ENCODE data around the gene CNTNAP2. TPM values are rescaled to one million over a fixed set of nuclear protein-coding genes. Genes with fewer than 3 reads are reported as not detected.

The CNTNAP2 gene
- total and polyA plus RNA-seq, 11 donors, result 0.01 to 2.6 (median 0.31) TPM; not detected in 3

DNA sequence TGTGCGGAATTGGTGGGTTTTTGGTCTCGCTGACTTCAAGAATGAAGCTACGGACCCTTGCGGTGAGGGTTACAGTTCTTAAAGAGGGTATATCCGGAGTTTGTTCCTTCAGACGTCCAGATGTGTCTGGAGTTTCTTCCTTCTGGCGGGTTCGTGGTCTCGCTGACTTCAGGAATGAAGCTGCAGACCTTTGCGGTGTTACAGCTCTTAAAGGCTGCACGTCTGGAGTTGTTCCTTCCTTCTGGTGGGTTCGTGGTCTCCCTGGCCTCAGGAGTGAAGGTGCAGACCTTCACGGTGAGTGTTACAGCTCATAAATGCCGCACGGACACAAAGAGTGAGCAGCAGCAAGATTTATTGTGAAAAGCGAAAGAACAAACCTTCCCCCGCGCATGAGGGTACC, 670.7 kb downstream of the CNTNAP2 start:
- ATAC-seq (no peak), DNase-seq (no peak)
- H3K4me1 ChIP-seq, result no peaks in the 10 kb centered on the region
- WGBS, 4 donors, result 91 to 93% (median 92%) methylated on average over 18 of the region's 18 CpGs
- TF ChIP-seq, protein P1, sequence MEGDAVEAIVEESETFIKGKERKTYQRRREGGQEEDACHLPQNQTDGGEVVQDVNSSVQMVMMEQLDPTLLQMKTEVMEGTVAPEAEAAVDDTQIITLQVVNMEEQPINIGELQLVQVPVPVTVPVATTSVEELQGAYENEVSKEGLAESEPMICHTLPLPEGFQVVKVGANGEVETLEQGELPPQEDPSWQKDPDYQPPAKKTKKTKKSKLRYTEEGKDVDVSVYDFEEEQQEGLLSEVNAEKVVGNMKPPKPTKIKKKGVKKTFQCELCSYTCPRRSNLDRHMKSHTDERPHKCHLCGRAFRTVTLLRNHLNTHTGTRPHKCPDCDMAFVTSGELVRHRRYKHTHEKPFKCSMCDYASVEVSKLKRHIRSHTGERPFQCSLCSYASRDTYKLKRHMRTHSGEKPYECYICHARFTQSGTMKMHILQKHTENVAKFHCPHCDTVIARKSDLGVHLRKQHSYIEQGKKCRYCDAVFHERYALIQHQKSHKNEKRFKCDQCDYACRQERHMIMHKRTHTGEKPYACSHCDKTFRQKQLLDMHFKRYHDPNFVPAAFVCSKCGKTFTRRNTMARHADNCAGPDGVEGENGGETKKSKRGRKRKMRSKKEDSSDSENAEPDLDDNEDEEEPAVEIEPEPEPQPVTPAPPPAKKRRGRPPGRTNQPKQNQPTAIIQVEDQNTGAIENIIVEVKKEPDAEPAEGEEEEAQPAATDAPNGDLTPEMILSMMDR (IDR thresholded peaks at IDR 0.05), result no peak
- TF ChIP-seq POLR2A (IDR thresholded peaks at IDR 0.05), result no peak
- no peaks in the 10 kb centered on the region for H3K27me3 ChIP-seq
- no peak overlapping the region for H3K27ac ChIP-seq
- no peaks in the 10 kb centered on the region for H3K9me3 ChIP-seq
- no peak overlapping the region for H3K4me3 ChIP-seq
- intact Hi-C loops (cut with DNase I), result no loop called here
- no peaks in the 10 kb centered on the region for H3K36me3 ChIP-seq

- Histone ChIP-seq H3K36me3 (no peaks in the 10 kb centered on the region), H3K4me1 (no peaks in the 10 kb centered on the region), H3K9me3 (no peaks in the 10 kb centered on the region), H3K27me3 (no peaks in the 10 kb centered on the region), H3K27ac (no peak overlapping the region), H3K4me3 (no peak overlapping the region)
- WGBS, 4 donors, result 74 to 91% (median 88%) methylated on average over 8 to 15 of the region's 15 CpGs
- no peak for ATAC-seq
- DNase-seq, result no peak
- intact Hi-C loops (cut with DNase I), result no loop called here
- TF ChIP-seq, protein P1 (IDR thresholded peaks at IDR 0.05), result no peak
- TF ChIP-seq POLR2A (IDR thresholded peaks at IDR 0.05), result no peak
These were observed 671.4 kb downstream of the CNTNAP2 start for GRCh38 chr7:146788008-146788407.

GRCh38 chr7:146791344-146792285, 675.0 kb downstream of the CNTNAP2 start:
- 40 to 49% (median 41%) methylated on average over 7 of the region's 7 CpGs for WGBS, 4 donors
- no peak for DNase-seq
- Histone ChIP-seq H3K4me3 (no peak overlapping the region), H3K4me1 (no peaks in the 10 kb centered on the region), H3K27ac (no peak overlapping the region), H3K36me3 (no peaks in the 10 kb centered on the region), H3K9me3 (peaks cover 0 to 18% (median 4%) of the 10 kb centered on the region in 12 donors), H3K27me3 (no peaks in the 10 kb centered on the region)
- TF ChIP-seq, protein P1 (IDR thresholded peaks at IDR 0.05), result no peak
- no peak for TF ChIP-seq POLR2A (IDR thresholded peaks at IDR 0.05)
- ATAC-seq, result no peak
- intact Hi-C loops (cut with DNase I), result no loop called here

DNA sequence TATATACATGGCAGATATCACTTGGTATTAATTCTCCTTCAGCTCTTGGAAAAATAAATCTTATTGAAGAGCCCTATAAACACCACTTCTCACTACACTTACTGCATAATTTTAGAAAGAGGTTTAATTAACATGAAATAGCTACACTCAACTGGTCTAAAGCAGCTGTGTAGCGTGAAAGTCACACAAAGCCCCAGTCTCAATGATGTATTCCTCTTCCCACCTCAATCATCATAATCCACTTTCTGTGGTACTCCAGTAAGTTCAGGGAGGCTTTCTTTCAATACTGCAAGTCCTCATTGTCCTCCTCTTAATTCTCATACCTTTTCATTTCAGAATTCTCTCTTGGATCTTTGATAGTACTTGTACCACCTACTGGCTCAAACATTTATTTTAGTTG, 688.0 kb downstream of the CNTNAP2 start:
- Histone ChIP-seq H3K4me1 (no peaks in the 10 kb centered on the region), H3K27ac (no peak overlapping the region), H3K36me3 (no peaks in the 10 kb centered on the region), H3K27me3 (no peaks in the 10 kb centered on the region), H3K4me3 (no peak overlapping the region), H3K9me3 (peaks cover 0 to 20% (median 0%) of the 10 kb centered on the region in 12 donors)
- ATAC-seq (no peak), DNase-seq (no peak)
- 81 to 87% (median 83%) methylated on average over 1 of the region's 1 CpG for WGBS, 4 donors
- intact Hi-C loops (cut with DNase I), result no loop called here
- TF ChIP-seq, protein P1 (IDR thresholded peaks at IDR 0.05), result no peak
- no peak for TF ChIP-seq POLR2A (IDR thresholded peaks at IDR 0.05)

Measured in heart left ventricle (tissue), 16 donors.